ENCODE results near the gene DYNC1I1. TPM values are rescaled to one million over a fixed set of nuclear protein-coding genes. Genes with fewer than 3 reads are reported as not detected.

Gene DYNC1I1
- total and polyA plus RNA-seq, 8 donors = 1.6 to 16.0 (median 9.6) TPM

DNA sequence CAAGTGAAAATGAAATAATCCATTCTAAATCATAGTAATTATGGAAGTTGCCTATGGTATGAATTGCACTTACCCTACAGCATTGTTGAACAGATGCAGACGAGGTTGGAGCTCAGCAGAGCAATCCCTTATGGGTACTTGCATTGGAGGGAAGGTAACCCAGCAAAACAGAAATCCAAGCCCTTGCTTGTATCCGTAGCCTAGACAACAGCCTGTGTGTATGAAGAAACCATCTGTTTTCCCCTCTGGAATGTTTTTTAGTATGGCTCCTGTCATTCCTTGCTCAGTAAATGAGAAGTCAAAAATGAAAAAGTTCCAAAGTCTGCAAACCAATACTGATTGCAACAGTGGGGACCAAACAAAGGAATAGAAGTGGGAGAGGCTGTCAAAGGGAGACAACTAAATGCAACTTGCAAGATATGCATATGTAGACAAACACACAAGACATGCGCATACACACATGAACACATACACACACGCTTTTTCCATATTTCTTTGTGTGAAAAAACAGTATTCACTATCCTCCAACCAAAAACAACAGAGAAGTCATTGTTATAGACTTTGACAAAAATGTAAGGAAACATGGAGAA is 260.8 kb downstream of the DYNC1I1 start:
- TF ChIP-seq, protein P1, sequence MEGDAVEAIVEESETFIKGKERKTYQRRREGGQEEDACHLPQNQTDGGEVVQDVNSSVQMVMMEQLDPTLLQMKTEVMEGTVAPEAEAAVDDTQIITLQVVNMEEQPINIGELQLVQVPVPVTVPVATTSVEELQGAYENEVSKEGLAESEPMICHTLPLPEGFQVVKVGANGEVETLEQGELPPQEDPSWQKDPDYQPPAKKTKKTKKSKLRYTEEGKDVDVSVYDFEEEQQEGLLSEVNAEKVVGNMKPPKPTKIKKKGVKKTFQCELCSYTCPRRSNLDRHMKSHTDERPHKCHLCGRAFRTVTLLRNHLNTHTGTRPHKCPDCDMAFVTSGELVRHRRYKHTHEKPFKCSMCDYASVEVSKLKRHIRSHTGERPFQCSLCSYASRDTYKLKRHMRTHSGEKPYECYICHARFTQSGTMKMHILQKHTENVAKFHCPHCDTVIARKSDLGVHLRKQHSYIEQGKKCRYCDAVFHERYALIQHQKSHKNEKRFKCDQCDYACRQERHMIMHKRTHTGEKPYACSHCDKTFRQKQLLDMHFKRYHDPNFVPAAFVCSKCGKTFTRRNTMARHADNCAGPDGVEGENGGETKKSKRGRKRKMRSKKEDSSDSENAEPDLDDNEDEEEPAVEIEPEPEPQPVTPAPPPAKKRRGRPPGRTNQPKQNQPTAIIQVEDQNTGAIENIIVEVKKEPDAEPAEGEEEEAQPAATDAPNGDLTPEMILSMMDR (IDR thresholded peaks at IDR 0.05) = no peak
- no peak overlapping the region for H3K27ac ChIP-seq
- no peak for ATAC-seq
- H3K4me3 ChIP-seq = no peak overlapping the region
- H3K27me3 ChIP-seq = no peaks in the 10 kb centered on the region
- H3K9me3 ChIP-seq = no peaks in the 10 kb centered on the region
- H3K4me1 ChIP-seq = no peaks in the 10 kb centered on the region
- peak in 2 of 4 donors; percentile 17 to 55 for DNase-seq
- intact Hi-C loops (cut with DNase I) = no loop called here
- H3K36me3 ChIP-seq = no peaks in the 10 kb centered on the region

DNA sequence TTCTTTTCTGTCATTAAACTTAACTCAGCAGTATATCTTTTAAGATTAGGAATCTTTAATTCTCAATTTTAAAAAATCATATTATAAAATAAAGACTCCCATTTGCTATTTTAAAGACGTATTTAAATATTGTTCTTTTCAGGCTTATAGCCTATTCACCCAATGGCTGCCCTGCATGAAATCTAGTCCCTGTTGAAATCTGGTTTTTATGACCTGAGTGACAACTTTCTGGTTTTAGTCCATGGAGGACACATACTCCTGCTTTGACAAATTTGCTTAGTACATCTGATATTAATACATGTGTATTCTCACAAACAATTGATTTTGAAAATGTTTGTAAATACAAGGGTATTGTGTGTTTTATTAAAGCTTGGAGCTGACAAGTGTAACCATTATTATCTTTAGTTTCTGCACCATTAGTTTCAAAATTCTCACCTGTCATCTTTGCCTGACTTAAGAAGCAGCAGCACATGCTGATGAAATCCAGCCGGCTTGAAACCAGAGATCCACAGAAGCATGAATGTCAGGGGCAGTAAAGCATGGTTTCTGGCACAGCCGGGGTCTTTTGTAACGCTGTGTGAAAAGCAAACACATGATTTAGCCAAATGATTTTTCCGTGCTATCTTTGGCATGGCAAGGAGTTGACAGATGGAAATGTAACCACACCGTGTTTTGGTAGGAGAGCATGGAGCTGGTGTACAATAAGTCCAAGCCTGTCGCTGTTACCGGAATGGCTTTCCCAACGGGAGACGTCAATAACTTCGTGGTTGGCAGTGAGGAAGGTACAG is 262.8 kb downstream of the DYNC1I1 start:
- Histone ChIP-seq H3K4me1 (no peaks in the 10 kb centered on the region), H3K36me3 (no peaks in the 10 kb centered on the region), H3K27ac (no peak overlapping the region), H3K9me3 (no peaks in the 10 kb centered on the region), H3K4me3 (no peak overlapping the region), H3K27me3 (no peaks in the 10 kb centered on the region)
- intact Hi-C loops (cut with DNase I) = no loop called here
- no peak for DNase-seq
- TF ChIP-seq, protein P1 (IDR thresholded peaks at IDR 0.05) = no peak
- no peak for ATAC-seq

DNA sequence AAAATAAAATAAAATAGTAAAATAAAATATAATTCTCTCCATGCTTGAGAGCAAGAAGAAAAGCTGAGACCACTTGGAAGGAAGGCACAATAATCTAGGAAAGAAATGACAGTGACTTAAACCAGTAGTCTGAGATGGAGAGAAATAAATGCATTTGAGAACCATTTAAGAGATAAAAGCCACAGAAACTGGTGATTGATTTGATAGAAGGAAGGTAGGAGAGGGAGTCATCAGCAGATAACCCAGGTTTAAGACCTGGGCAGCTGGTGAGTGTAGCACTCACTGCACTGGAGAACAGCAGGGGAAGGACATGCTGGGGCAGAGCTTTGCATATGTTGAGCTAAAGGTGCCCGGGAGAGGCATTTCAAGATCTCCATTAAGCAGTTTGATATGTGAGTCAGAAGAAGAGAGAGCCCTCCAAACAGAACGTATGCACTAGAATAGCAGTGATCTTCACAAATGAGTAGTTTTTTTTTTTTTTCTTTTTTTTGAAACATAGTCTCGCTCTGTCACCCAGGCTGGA is 268.0 kb downstream of the DYNC1I1 start:
- intact Hi-C loops (cut with DNase I) = no loop called here
- DNase-seq (no peak), ATAC-seq (no peak)
- TF ChIP-seq, protein P1 (IDR thresholded peaks at IDR 0.05) = no peak
- Histone ChIP-seq H3K36me3 (no peaks in the 10 kb centered on the region), H3K4me1 (no peaks in the 10 kb centered on the region), H3K27ac (no peak overlapping the region), H3K27me3 (no peaks in the 10 kb centered on the region), H3K9me3 (no peaks in the 10 kb centered on the region), H3K4me3 (no peak overlapping the region)

DNA sequence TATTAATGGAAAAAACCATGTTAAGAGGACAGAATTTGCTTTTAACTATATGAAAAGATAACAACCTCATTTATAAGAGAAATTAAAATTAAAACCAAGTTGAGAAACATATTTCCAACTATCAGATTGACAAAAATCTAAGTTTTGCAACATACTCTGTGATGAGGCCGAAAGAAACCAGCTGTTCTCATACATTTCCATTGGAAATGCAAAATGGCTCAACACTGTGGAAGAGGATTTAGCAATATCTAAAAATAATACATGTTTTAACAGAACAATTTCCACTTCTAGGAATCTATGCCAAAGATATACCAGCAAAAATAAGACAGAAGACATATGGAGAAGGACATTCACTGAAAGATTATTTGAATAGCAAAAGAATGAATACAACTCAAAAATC is 268.8 kb downstream of the DYNC1I1 start:
- TF ChIP-seq, protein P1 (IDR thresholded peaks at IDR 0.05) = no peak
- peak in 2 of 4 donors; percentile 83 to 88 for DNase-seq

DNA sequence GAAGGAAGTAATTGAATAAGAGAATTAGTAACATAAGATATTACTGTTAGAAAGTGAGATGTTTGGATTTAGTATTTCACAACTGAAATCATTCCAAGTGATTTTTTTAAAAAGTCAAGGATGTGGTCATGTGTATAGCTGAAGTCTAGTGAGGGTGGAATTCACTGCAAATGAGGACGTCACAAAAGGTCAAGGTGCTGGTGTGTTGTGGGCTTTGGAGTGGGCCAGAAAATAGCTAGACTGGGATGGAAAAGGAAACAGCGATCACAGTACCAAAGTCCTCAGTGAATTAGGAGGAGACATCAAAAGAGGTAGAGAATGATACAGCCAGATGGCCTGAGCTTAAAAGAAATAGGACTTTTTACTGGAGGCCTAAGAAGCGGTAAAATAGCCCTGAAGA is 272.8 kb downstream of the DYNC1I1 start:
- H3K27ac ChIP-seq = no peak overlapping the region
- TF ChIP-seq, protein P1 (IDR thresholded peaks at IDR 0.05) = no peak
- DNase-seq (no peak), ATAC-seq (no peak)
- intact Hi-C loops (cut with DNase I) = no loop called here
- no peaks in the 10 kb centered on the region for H3K27me3 ChIP-seq
- H3K36me3 ChIP-seq = no peaks in the 10 kb centered on the region
- H3K4me1 ChIP-seq = no peaks in the 10 kb centered on the region
- H3K9me3 ChIP-seq = no peaks in the 10 kb centered on the region
- H3K4me3 ChIP-seq = no peak overlapping the region

More for the DNA sequence above, 268.8 kb downstream of the DYNC1I1 start:
- H3K27ac ChIP-seq = no peak overlapping the region
- ATAC-seq = no peak
- H3K36me3 ChIP-seq = no peaks in the 10 kb centered on the region
- no peak overlapping the region for H3K4me3 ChIP-seq
- no peaks in the 10 kb centered on the region for H3K9me3 ChIP-seq
- H3K27me3 ChIP-seq = no peaks in the 10 kb centered on the region
- no peaks in the 10 kb centered on the region for H3K4me1 ChIP-seq
- intact Hi-C loops (cut with DNase I) = no loop called here
